Fibroblast of lung (primary cell): Measurements from ENCODE around the gene CHRND. TPM values are rescaled to one million over a fixed set of nuclear protein-coding genes. Genes with fewer than 3 reads are reported as not detected.

Experiments
- DNase-seq, 2 donors: peaks; one replicate each; pipeline versions ENCODE4 v3.0.0 to v3.0.0-alpha.2; 2010; ENCODE audit warnings: low read depth in 2 of 2
- H2AFZ ChIP-seq: 2 replicates; pipeline ENCODE4 v1.5.1; 2012; ENCODE audit warnings: low read length, control low read depth, inconsistent platforms
- H3K27ac ChIP-seq: 2 replicates; pipeline ENCODE4 v1.5.1; 2011; ENCODE audit warnings: low read length, control low read depth; ENCODE audit not compliant: insufficient read depth
- H3K27me3 ChIP-seq: 2 replicates; pipeline ENCODE4 v1.5.1; 2011; ENCODE audit warnings: mild to moderate bottlenecking, low read length; ENCODE audit not compliant: control insufficient read depth, insufficient read depth
- H3K36me3 ChIP-seq: 2 replicates; pipeline ENCODE4 v1.5.1; 2011; ENCODE audit warnings: low read length; ENCODE audit not compliant: control insufficient read depth, insufficient read depth
- H3K4me1 ChIP-seq: 2 replicates; pipeline ENCODE4 v1.5.1; 2011; ENCODE audit warnings: low read length; ENCODE audit not compliant: control insufficient read depth, insufficient read depth; ENCODE audit errors: extremely low read depth
- H3K4me2 ChIP-seq: 2 replicates; pipeline ENCODE4 v1.5.1; 2011; ENCODE audit warnings: low read length, control low read depth; ENCODE audit not compliant: insufficient read depth; ENCODE audit errors: extremely low read depth
- H3K4me3 ChIP-seq, 4 experiments: fragments of 200-600 bp in 1 of 4; sonication (generic) in 1 of 4; replicated peaks in 1 of 4; 2 replicates each; pipeline ENCODE4 v1.5.1; 2011 to 2016; ENCODE audit warnings: low read length in 4 of 4, low read depth in 3 of 4, mild to moderate bottlenecking in 3 of 4, control low read depth in 2 of 4, inconsistent platforms in 1 of 4, mixed read lengths in 1 of 4; ENCODE audit not compliant: insufficient read depth in 1 of 4; ENCODE audit errors: control extremely low read depth in 1 of 4
- H3K79me2 ChIP-seq: 2 replicates; pipeline ENCODE4 v1.5.1; 2012; ENCODE audit warnings: mild to moderate bottlenecking, low read length, inconsistent platforms; ENCODE audit not compliant: control insufficient read depth, insufficient read depth
- H3K9ac ChIP-seq: 2 replicates; pipeline ENCODE4 v1.5.1; 2011; ENCODE audit warnings: mild to moderate bottlenecking, low read length, control low read depth; ENCODE audit not compliant: insufficient read depth
- H3K9me3 ChIP-seq: 2 replicates; pipeline ENCODE4 v1.5.1; 2012; ENCODE audit warnings: low read depth, low read length; ENCODE audit not compliant: control insufficient read depth, insufficient read depth
- H4K20me1 ChIP-seq: 2 replicates; pipeline ENCODE4 v1.5.1; 2011; ENCODE audit warnings: low read length; ENCODE audit not compliant: control insufficient read depth, insufficient read depth; ENCODE audit errors: extremely low read depth
- CTCF ChIP-seq, 2 donors: IDR thresholded peaks in 1 of 2; conservative IDR thresholded peaks in 1 of 2; 1 replicate in 1 of 2; 2 replicates in 1 of 2; pipeline ENCODE4 v1.5.1; 2011 to 2012; ENCODE audit warnings: low read length in 2 of 2, control low read depth in 1 of 2, inconsistent platforms in 1 of 2, low read depth in 1 of 2, mild to moderate bottlenecking in 1 of 2
- EZH2 ChIP-seq: IDR thresholded peaks from 2 replicates; pipeline ENCODE4 v1.5.1; 2012; ENCODE audit warnings: low read length, control low read depth, mild to moderate bottlenecking; ENCODE audit errors: missing control alignments
- polyA plus RNA-seq, 2 donors: library from polyadenylated mRNA; depleted of rRNA in 1 of 2; stranded (reverse) in 1 of 2; unstranded in 1 of 2; fragments of >200 nt; gene quantifications; 2 replicates each; pipeline ENCODE4 v1.2.1, GENCODE V29; 2011 to 2012; ENCODE audit warnings: missing spikeins in 1 of 2
- total RNA-seq: library from RNA; depleted of rRNA; stranded (reverse); fragments of >200 nt; gene quantifications from 2 replicates; pipeline ENCODE4 v1.2.1, GENCODE V29; 2014

Gene CHRND
- total and polyA plus RNA-seq, 2 donors (not counting 1 experiment from before 2014, with no cell fraction given), result not detected

- no peaks in the 10 kb centered on the region for H3K79me2 ChIP-seq
- no peaks in the 10 kb centered on the region for H4K20me1 ChIP-seq
- peaks cover 3% of the 10 kb centered on the region for H3K27me3 ChIP-seq
- no peaks in the 10 kb centered on the region for H3K4me1 ChIP-seq
- no peaks in the 10 kb centered on the region for H3K36me3 ChIP-seq
- H3K9me3 ChIP-seq, result no peaks in the 10 kb centered on the region
- TF ChIP-seq EZH2 (no peak), CTCF (conservative IDR thresholded peaks at IDR 0.05 in 1 of 2, IDR thresholded peaks at IDR 0.05 in 1 of 2; ENCODE audit: low read depth in 1 of 2, low read length in 2 of 2) (no peak)
- H3K9ac ChIP-seq, result no peak overlapping the region
- no peak overlapping the region for H3K4me3 ChIP-seq
- no peak for DNase-seq
- H3K27ac ChIP-seq, result no peak overlapping the region
- no peak overlapping the region for H2AFZ ChIP-seq
- H3K4me2 ChIP-seq, result no peak overlapping the region
Measured at GRCh38 chr2:232511336-232511890, 14.5 kb upstream of the CHRND start.

GRCh38 chr2:232512602-232513001, 13.4 kb upstream of the CHRND start:
- Histone ChIP-seq H3K36me3 (no peaks in the 10 kb centered on the region), H3K27me3 (peaks cover 3% of the 10 kb centered on the region)

DNA sequence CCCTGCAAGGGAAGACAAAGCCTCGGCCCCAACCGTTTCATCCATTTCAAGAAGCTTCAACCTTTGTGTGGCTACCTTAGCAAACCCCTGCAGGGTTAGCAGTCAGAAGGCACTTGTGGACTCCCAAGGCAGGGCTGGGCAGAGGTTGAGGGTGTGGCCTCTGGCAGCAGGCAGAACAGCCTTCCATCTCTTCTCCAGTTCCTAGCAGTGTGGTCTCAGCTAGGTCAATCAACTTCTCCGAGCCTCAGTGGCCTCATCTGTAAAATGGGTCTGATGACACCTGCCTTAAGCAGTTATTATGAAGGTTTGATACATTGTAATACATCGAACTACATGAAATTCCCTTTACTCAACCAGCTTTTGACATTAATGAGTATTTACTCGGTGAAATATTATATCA, 12.6 kb upstream of the CHRND start:
- no peak overlapping the region for H2AFZ ChIP-seq
- DNase-seq, result no peak
- H3K36me3 ChIP-seq, result no peaks in the 10 kb centered on the region
- TF ChIP-seq EZH2, result no peak
- no peak for TF ChIP-seq CTCF (conservative IDR thresholded peaks at IDR 0.05 in 1 of 2, IDR thresholded peaks at IDR 0.05 in 1 of 2; ENCODE audit: low read depth in 1 of 2, low read length in 2 of 2)
- H3K9me3 ChIP-seq, result no peaks in the 10 kb centered on the region
- H3K4me2 ChIP-seq, result no peak overlapping the region
- H3K4me3 ChIP-seq, result no peak overlapping the region
- no peaks in the 10 kb centered on the region for H4K20me1 ChIP-seq
- peaks cover 3% of the 10 kb centered on the region for H3K27me3 ChIP-seq
- H3K9ac ChIP-seq, result no peak overlapping the region
- H3K4me1 ChIP-seq, result no peaks in the 10 kb centered on the region
- no peak overlapping the region for H3K27ac ChIP-seq
- H3K79me2 ChIP-seq, result no peaks in the 10 kb centered on the region

More at GRCh38 chr2:232512602-232513001, 13.4 kb upstream of the CHRND start:
- no peak overlapping the region for H2AFZ ChIP-seq
- no peak overlapping the region for H3K27ac ChIP-seq
- no peak overlapping the region for H3K4me2 ChIP-seq
- TF ChIP-seq CTCF (conservative IDR thresholded peaks at IDR 0.05 in 1 of 2, IDR thresholded peaks at IDR 0.05 in 1 of 2; ENCODE audit: low read depth in 1 of 2, low read length in 2 of 2) (no peak), EZH2 (no peak)
- H3K4me1 ChIP-seq, result no peaks in the 10 kb centered on the region
- no peak overlapping the region for H3K4me3 ChIP-seq
- no peaks in the 10 kb centered on the region for H4K20me1 ChIP-seq
- no peak for DNase-seq
- H3K9ac ChIP-seq, result no peak overlapping the region
- H3K9me3 ChIP-seq, result no peaks in the 10 kb centered on the region
- no peaks in the 10 kb centered on the region for H3K79me2 ChIP-seq
